ENCODE results near the gene RCL1.

DNA sequence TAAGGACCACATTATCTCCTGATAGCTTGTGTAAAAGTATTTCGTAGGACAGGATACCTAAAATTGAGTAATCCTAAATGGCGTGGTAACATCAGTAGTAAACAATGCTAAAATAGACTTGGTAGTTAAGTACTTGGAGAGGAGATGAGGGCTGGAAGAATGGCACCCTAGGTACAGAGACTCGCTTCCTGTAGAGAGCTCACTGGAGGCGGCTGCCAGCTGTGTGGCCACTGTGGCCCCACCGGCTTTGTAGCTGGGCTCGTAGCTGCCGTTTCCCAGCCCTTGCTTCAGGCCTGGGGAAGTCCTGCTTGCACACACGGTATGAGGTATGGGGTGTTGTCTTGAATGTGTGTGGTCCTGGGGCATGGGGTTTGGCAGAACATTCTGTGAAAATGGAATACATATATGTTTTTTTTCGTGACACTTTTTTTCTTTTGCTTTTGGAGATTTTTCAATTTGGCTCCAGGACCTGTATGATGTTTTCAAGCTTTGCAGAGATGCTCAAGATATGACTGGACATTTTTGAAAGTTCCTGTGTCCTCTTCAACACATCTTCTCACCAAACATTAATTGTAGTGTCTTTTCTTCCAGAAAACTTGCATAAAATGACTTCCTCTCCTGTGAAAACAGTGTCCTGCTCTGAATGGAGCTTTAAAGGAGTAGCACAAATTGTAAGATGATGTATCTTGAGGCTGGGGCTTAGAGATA lies 58.0 kb downstream of the RCL1 start:
- TF ChIP-seq, protein P1, sequence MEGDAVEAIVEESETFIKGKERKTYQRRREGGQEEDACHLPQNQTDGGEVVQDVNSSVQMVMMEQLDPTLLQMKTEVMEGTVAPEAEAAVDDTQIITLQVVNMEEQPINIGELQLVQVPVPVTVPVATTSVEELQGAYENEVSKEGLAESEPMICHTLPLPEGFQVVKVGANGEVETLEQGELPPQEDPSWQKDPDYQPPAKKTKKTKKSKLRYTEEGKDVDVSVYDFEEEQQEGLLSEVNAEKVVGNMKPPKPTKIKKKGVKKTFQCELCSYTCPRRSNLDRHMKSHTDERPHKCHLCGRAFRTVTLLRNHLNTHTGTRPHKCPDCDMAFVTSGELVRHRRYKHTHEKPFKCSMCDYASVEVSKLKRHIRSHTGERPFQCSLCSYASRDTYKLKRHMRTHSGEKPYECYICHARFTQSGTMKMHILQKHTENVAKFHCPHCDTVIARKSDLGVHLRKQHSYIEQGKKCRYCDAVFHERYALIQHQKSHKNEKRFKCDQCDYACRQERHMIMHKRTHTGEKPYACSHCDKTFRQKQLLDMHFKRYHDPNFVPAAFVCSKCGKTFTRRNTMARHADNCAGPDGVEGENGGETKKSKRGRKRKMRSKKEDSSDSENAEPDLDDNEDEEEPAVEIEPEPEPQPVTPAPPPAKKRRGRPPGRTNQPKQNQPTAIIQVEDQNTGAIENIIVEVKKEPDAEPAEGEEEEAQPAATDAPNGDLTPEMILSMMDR (IDR thresholded peaks at IDR 0.05): no peak
- no peak for TF ChIP-seq POLR2A (IDR thresholded peaks at IDR 0.05)
